GM18870 (cell line): ENCODE results near the gene C17orf100.

ENCODE experiments used
- ATAC-seq: cut with Tn5 transposase; IDR thresholded peaks from one replicate; pipeline ENCODE4 v1.9.1; 2021; ENCODE audit warnings: moderate library complexity; ENCODE audit not compliant: unreplicated experiment

C17orf100 gene

DNA sequence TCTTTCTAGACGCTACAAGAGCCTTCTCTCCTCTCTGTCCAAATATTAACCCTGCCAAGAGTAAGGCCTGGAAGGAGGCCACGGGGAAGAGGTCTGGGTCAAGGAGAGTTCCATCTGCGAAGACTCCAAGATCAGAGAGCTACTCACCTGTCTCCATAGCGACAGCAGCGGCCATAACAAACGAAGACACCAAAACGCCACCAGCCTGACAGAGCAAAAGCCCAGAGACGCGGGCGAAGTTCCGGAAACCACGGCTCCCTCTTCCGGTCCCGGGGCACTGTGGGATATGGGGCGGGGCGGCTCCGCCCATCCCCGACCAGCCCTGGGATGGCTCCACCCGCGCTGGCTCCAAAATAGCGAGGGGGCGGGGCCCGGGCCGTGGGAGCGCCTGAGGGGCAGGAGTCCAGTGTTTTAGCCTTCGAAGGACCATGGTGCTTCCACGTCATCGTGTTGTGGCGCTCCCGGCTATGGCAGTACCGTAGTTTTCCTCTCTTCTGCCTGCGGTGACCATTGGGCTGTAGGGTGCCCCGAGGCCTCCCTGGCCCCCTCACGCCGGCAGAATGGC is at the start of gene C17orf100, which contains the start of gene MED31:
Gene C17orf100 (plus strand): TSS at position 409 of the 565 bp plus-strand sequence. CDS start 152 bp downstream, at position 561.
Gene MED31 (minus strand): TSS at position 252 of the 565 bp plus-strand sequence. CDS start 77 bp downstream, at position 175.
- ATAC-seq: peak; percentile 65

GRCh38 chr17:6602141-6602540 is 49.4 kb upstream of the C17orf100 start:
- no peak for ATAC-seq

GRCh38 chr17:6603744-6604325 is 47.7 kb upstream of the C17orf100 start:
- no peak for ATAC-seq

GRCh38 chr17:6605142-6605541 is 46.4 kb upstream of the C17orf100 start:
- ATAC-seq: no peak

- no peak for ATAC-seq
Observed at GRCh38 chr17:6608321-6608720, 43.2 kb upstream of the C17orf100 start.

DNA sequence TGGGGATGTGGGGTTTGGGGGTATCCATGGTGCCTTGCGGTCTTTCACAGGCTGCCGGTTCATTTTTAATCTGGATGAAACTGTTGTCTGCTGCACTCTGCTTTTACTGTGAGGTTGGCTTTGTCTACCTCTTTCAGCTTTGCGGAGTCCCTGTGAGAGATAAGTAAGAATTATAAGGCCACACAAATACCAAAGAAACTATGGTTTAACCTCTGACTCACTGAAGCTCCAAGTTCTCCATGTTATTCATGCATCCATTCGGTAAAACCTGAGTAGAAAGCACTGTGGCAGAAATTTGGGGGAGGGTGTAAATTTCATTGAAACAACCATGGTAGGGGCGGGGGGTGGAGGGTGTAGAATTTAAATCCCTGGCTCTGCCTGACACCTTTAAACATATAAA is 41.6 kb upstream of the C17orf100 start:
- no peak for ATAC-seq

GRCh38 chr17:6611231-6611630 is 40.3 kb upstream of the C17orf100 start:
- no peak for ATAC-seq

GRCh38 chr17:6623941-6624340 is 27.6 kb upstream of the C17orf100 start:
- no peak for ATAC-seq

- no peak for ATAC-seq
Observed at GRCh38 chr17:6626616-6627015, 24.9 kb upstream of the C17orf100 start.

- ATAC-seq: no peak
Observed at GRCh38 chr17:6627019-6627418, 24.5 kb upstream of the C17orf100 start.

GRCh38 chr17:6630390-6630789 is 21.2 kb upstream of the C17orf100 start:
- no peak for ATAC-seq

- no peak for ATAC-seq
Observed at GRCh38 chr17:6632530-6632929, 19.0 kb upstream of the C17orf100 start.

DNA sequence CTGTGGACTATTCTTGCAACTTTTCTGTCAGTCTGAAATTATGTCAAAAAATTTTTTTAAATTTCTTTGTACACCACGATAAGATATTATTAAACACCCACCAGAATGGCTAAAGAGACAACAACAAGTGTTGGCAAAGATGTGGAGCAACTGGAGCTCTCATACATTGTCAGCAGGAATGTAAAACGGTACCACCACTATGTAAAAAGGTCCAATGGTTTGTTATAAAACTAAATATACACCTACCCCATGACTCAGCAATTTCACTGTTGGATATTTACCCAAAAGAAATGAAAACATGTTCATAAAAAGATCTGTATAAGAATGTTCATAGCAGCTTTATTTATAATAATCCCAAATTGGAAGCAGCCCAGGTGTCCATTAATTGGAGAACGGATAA is 18.3 kb upstream of the C17orf100 start:
- no peak for ATAC-seq

DNA sequence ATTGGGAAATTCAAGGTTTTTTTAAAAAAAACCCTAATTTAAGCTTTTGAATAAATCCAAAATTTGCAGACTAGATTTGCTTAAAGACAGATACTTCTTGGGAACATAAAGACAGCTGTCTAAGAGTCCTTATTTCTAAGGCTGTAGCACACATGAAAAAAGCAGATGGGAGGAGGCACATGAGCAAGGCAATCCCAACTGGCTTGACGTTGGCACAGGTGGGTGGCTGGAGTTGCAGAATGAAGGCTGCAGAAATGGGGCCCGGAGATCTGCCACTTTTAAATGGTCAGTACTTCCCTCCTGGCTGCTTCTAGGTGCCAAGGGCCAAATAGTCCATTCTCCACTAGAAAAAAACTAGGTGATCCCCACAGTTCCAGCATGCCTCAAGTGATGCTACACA is 15.5 kb upstream of the C17orf100 start:
- ATAC-seq: no peak

DNA sequence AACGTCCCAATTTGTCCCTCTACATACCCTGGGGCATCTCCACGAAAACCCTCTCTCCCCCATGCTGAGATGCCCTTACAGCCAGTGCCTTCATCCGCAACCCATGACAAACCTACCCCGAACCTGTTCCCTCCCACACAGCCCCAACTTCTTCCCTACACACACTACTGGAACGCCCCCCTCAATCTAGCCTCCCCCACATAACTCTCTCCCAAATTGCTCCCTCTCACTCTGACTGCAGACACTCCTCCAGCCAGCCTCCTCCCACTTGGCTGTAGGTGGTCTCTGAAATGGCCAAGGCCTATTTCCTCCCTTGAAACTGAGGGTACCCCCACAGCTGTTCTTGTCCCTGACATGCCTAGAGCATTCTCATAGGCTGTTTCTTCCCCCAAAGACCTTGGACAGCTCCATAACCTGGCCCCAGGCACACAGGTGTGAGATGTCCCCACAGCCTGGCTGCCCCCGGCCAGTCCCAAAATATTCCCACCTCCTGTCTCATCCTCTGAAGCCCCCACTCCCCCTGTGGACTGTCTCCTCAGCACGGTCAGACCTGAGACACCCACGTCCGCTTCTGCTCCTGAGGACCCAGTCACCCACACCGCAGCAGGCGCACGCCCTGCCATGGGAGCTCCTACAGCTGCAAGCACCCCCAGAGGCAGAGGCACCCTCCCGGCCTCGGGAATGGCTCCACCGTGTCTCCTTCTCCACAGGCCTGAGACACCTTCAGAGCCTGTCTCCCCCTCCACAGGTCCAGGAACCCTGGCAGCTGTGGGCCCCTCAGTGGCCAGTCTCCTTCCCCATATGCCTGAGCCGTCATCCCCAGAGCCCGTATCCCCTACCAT is 14.7 kb upstream of the C17orf100 start:
- no peak for ATAC-seq

DNA sequence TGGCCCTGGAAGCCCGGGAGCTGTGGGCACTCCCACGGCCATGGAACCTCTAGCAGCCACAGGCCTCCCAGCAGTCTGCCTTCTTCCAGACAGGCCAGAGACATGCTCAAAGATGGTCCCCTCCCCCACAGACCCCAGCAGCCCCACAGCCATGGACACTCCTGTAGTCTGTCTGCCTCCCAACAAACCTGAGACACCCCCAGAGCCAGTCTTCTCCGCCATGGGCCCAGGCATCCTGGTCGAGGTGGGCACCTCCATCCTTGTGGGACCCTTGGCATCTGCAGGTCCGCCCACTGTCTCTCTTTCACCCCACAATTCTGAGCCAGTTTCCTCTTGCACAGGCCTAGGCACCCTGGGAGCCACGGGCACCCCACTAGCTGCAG is 14.1 kb upstream of the C17orf100 start:
- no peak for ATAC-seq

- ATAC-seq: no peak
Observed at GRCh38 chr17:6638046-6638908, 13.3 kb upstream of the C17orf100 start.

- no peak for ATAC-seq
Observed at GRCh38 chr17:6639014-6639585, 12.5 kb upstream of the C17orf100 start.

- no peak for ATAC-seq
Observed at GRCh38 chr17:6639586-6640535, 11.7 kb upstream of the C17orf100 start.
